Transverse colon (tissue), 4 donors: Measurements from ENCODE around the gene REEP1.

Source experiments
- CTCF ChIP-seq, 5 experiments: fragments of 200-600 bp in 3 of 5; fragments of 450-650 bp in 2 of 5; sonication (generic) in 3 of 5; IDR thresholded peaks; 1 replicate in 2 of 5; 2 replicates in 3 of 5; pipeline ENCODE4 v1.5.1; 2016 to 2017; ENCODE audit warnings: antibody characterized with exemption in 5 of 5, inconsistent platforms in 3 of 5, mild to moderate bottlenecking in 2 of 5, moderate library complexity in 1 of 5
- EP300 ChIP-seq: sonication (generic); formaldehyde crosslinking; IDR thresholded peaks from one replicate; pipeline ENCODE4 v1.6.1; 2017; ENCODE audit warnings: antibody characterized with exemption, low read depth
- POLR2A ChIP-seq: fragments of 450-650 bp; IDR thresholded peaks from one replicate; pipeline ENCODE4 v1.6.1; 2016; ENCODE audit warnings: antibody characterized with exemption, mild to moderate bottlenecking, moderate library complexity
- POLR2AphosphoS5 ChIP-seq, 3 donors: sonication (generic); formaldehyde crosslinking; IDR thresholded peaks; one replicate each; pipeline ENCODE4 v1.6.1; 2016; ENCODE audit warnings: antibody characterized with exemption in 3 of 3

- TF ChIP-seq CTCF (IDR thresholded peaks at IDR 0.05) (no peak), POLR2AphosphoS5 (IDR thresholded peaks at IDR 0.05) (no peak), POLR2A (no peak), EP300 (no peak)
Measured at GRCh38 chr2:86357392-86357963, 20.1 kb upstream of the REEP1 start.
